Thyroid gland (tissue), 4 donors: ENCODE data around the gene CYP2F1.

Source experiments
- CTCF ChIP-seq, 6 experiments: fragments of 200-600 bp in 3 of 6; fragments of 450-650 bp in 3 of 6; sonication (generic) in 3 of 6; IDR thresholded peaks; one replicate each; pipeline ENCODE4 v1.5.1; 2016 to 2019; ENCODE audit warnings: antibody characterized with exemption in 6 of 6, mild to moderate bottlenecking in 2 of 6, inconsistent platforms in 1 of 6, moderate library complexity in 1 of 6
- POLR2A ChIP-seq, 2 donors: fragments of 450-650 bp; IDR thresholded peaks; one replicate each; pipeline ENCODE4 v1.6.1; 2017; ENCODE audit warnings: antibody characterized with exemption in 2 of 2, mild to moderate bottlenecking in 2 of 2, moderate library complexity in 1 of 2

- TF ChIP-seq CTCF (IDR thresholded peaks at IDR 0.05) (no peak), POLR2A (IDR thresholded peaks at IDR 0.05) (no peak)
These were observed 20.4 kb downstream of the CYP2F1 start for GRCh38 chr19:41134616-41135015.
